GM21529 (cell line): Measurements from ENCODE around the gene PRRG2.

Source experiments
- ATAC-seq: cut with Tn5 transposase; IDR thresholded peaks from one replicate; pipeline ENCODE4 v1.9.1; 2021; ENCODE audit not compliant: unreplicated experiment

The PRRG2 gene

DNA sequence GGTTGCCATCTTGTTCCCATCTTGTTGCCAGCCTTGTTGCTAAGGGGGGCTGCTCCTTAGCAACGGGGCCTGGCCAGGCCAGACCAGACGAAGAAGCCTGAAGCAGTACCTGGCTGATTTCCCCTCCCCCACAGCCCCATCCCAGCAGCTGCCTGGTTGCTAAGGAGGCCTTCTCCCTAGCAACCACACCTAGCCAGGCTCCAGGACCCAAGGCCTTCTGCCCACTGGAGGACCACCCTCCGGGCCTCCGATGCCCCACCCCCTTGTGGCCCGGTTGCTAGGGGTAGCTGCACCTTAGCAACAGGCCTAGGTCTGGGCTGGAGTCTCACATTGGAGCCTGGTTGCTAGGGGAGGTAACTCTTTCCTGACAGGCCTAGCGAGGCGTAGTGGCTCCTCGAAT lies 3.9 kb downstream of the PRRG2 start:
- no peak for ATAC-seq

GRCh38 chr19:49587227-49587626 lies 6.1 kb downstream of the PRRG2 start:
- ATAC-seq: no peak

GRCh38 chr19:49588365-49589122 lies 7.4 kb downstream of the PRRG2 start:
- ATAC-seq: no peak

DNA sequence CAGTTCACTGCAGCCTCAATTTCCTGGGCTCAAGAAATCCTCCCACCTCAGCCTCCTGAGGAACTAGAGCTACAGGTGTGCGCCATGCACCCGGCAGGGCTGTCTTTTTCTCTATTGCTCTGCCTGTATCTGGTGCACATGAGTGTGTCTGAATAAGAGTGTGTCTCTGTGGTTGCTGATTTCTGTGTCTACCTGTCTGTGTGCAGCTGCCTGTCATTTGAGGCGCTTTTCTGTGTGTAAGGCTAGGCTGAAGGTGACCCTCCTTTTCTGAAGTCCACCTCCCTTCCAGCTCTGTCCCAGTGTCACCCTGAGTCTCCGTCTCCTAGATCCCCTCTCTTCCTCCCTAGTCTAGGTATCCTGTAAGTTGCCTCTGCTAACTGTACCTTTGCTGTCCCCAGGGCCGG lies 8.4 kb downstream of the PRRG2 start:
- no peak for ATAC-seq

DNA sequence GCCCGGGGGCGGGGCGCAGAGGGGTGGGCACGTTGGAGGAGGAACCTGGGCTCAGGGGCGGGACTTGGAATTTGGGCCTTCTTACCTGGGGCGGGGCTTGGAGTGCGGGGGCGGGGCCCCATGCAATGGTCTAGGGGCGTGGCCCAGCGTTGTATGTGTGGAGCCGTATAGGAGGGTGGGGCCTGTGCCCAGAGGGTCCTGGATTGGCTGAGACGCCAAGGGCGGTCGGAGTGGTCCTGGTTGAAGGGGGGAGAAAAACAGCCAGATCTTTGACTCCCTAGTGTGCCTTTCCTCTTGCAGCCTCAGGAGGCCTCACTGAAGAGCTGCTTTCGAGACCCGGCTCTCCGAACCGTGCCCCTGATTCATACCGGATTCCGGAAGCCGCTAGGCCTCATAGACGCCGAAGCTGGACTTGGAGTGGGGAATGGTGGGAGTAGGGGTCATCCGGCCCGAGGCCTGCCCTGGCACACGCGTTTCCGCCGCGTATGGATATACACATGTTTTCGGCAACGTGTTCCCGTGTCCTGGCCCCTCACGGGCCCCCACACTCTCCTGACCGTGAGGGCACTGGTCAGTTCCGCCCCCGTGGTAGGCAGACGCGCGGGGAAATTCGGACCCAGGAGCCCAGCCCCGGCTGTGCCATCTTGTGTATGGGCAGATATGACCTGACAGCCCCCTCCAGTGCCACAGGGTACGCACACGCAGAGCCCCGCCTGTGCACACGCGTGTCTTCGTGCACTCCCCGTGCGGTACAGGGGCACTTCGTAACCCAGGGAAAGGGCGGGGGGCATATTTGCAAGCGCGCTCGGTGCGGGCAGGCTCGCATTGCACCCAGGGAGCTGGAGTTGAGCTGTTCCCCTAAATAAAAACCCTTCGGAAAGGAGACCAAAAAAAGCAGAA lies 9.2 kb downstream of the PRRG2 start:
- peak; percentile 71 for ATAC-seq

GRCh38 chr19:49590971-49591730 lies 10.0 kb downstream of the PRRG2 start, which contains the start of gene PRR12:
Gene PRR12, plus strand, starts transcription at chr19:49591182. Its CDS starts 473 bp downstream, at chr19:49591655.
- no peak for ATAC-seq

DNA sequence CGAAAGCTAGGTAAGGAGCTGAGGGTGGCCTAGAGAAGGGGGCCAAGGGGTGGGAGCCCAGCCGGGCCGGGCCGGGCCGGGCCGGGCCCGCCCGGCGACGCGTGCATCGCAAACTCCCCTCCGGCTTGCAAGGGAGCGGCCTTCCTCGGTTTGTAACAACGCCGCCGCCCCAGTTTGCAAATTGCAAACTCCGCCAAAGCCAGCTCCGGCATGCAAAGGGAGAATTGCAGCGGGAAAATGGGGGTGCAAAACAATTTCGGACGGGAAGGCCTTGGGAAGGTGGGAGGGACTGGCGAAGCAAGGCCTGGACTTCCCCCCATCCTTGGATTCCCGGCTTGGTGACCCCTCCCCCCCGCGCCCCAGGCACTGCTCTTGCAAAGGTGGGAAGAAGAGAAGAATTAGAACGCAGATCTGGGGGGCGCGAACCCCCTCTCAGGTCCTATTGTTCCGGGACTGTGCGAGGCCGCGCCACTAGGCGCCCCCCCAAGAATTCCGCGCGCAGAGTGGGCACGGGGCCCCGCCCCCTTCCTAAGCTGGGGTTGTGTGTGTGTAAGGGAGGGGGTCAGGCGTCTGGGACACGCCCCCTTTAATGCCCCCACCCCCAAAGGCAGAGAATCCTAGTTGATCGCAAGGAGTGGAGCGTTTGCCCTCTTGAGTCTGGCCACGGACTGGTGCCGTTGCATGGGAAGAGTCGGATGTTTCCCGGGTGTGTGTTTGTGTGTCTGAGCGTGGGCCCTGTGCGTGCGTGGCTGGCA lies 10.8 kb downstream of the PRRG2 start:
- no peak for ATAC-seq

- no peak for ATAC-seq
These were observed 11.5 kb downstream of the PRRG2 start for GRCh38 chr19:49592486-49593232.

GRCh38 chr19:49593233-49594113 lies 12.4 kb downstream of the PRRG2 start:
- ATAC-seq: peak; percentile 35

DNA sequence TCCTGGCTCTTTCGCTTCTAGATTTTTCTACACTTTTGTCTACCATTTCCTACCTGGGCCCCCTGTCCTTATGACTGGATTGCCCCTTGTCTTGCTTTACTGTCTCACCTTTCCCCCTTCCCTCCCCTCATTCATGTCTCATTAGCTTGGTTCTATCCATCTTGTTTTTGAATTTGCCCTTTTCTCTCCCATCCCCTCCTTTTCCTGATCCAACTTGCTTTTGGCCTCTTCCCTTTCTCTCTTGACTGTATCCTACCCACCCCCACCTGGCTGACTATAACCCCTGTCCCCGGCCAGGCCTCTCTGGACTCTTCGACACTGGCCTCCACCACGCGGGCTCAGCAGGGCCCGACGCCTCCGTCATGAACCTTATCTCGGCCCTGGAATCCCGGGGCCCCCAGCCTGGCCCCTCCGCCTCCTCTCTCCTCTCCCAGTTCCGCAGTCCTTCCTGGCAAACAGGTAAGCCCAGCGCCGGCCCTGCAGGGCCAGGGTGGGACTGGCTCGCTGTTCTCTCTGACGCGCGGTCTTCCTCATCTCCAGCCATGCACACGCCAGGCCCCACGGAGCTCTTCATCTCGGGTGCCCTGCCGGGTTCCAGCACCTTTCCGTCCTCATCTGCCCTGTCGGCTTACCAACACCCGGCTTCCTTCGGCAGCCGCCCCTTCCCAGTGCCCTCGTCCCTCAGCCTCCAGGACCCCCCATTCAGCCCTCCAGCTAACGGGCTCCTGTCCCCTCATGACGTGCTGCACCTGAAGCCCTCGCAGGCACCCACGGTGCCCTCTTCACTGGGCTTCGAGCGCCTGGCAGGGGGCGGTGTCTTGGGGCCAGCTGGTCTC lies 13.3 kb downstream of the PRRG2 start:
- ATAC-seq: no peak

DNA sequence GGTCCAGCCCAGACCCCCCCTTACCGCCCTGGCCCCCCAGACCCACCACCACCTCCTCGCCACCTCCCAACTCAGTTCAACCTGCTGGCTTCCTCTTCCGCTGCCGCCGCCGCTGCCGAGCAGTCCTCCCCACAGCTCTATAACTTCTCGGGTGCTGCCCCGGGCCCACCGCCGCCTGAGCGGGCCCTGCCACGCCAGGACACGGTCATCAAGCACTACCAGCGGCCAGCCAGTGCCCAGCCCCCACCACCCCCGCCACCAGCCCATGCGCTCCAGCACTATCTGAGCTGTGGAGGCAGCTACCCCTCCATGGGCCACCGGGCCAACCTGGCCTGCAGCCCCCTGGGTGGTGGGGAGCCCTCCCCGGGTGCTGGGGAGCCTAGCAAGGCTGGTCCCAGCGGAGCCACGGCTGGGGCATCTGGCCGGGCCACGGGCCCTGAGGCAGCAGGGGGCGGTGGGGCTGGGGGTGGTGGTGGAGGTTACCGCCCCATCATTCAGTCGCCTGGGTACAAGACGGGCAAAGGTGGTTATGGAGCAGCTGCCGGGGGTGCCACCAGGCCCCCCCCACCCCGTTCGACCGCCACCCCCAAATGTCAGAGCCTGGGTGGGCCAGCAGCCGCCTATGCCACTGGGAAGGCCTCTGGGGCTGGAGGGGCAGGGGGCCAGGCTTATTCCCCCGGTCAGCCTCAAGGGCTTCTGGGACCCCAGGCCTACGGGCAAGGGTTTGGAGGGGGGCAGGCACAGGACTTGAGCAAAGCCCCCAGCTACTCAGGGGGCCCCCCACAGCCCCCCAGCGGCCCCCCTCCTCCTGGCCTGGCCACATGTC lies 14.1 kb downstream of the PRRG2 start:
- ATAC-seq: no peak

DNA sequence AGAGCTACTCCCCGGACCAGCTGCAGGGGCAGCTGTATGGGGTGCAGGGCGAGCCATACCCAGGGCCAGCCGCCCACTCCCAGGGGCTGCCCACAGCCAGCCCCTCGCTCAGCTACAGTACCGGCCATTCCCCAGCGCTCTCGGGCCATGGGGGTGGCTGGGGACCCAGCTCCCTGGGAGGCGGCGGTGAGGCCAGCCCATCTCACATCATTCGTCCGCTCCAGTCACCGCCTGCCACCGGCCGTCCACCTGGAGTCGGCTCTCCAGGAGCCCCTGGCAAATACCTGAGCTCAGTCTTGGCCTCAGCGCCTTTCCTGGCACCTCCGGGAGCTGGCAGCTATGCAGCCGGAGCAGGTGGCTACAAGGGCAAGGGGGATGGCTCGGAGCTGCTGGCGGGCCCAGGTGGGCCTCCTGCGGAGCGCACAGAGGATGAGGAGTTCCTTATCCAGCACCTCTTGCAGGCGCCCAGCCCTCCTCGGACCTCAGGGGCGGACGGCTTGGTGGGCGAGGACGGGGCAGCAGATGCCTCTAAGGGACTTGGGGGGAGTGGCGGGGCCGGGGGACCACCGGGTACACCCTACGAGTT lies 14.8 kb downstream of the PRRG2 start:
- no peak for ATAC-seq

- no peak for ATAC-seq
These were observed 15.3 kb downstream of the PRRG2 start for GRCh38 chr19:49596407-49596806.

- no peak for ATAC-seq
These were observed 16.0 kb downstream of the PRRG2 start for GRCh38 chr19:49596954-49597702.

DNA sequence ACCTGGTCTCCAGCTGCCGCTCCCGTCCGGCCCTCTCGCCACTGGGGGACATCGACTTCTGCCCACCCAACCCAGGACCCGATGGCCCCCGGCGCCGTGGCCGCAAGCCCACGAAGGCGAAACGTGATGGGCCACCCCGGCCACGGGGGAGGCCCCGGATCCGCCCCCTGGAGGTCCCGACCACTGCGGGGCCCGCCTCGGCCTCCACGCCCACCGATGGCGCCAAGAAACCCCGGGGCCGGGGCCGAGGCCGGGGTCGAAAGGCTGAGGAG lies 16.5 kb downstream of the PRRG2 start:
- no peak for ATAC-seq
